HG02870 (cell line): ENCODE data around the gene PLXDC1.
"Not testable (repeated sequence)": the region's sequence is repeated elsewhere in the genome, so short reads cannot be mapped to it uniquely, and the experiment has no call there.

Source experiments
- ATAC-seq: cut with Tn5 transposase; IDR thresholded peaks from one replicate; pipeline ENCODE4 v1.9.1; 2021; ENCODE audit warnings: mild to moderate bottlenecking, moderate library complexity; ENCODE audit not compliant: unreplicated experiment

PLXDC1 gene

GRCh38 chr17:39071573-39071972, 79.9 kb downstream of the PLXDC1 start:
- ATAC-seq = no peak

GRCh38 chr17:39069114-39069756, 82.2 kb downstream of the PLXDC1 start:
- ATAC-seq = no peak

- ATAC-seq = no peak
These were observed 86.6 kb downstream of the PLXDC1 start for GRCh38 chr17:39064819-39065218.

- no peak for ATAC-seq
These were observed 87.1 kb downstream of the PLXDC1 start for GRCh38 chr17:39064374-39064773.

- ATAC-seq = no peak
These were observed 87.8 kb downstream of the PLXDC1 start for GRCh38 chr17:39063681-39064069.

DNA sequence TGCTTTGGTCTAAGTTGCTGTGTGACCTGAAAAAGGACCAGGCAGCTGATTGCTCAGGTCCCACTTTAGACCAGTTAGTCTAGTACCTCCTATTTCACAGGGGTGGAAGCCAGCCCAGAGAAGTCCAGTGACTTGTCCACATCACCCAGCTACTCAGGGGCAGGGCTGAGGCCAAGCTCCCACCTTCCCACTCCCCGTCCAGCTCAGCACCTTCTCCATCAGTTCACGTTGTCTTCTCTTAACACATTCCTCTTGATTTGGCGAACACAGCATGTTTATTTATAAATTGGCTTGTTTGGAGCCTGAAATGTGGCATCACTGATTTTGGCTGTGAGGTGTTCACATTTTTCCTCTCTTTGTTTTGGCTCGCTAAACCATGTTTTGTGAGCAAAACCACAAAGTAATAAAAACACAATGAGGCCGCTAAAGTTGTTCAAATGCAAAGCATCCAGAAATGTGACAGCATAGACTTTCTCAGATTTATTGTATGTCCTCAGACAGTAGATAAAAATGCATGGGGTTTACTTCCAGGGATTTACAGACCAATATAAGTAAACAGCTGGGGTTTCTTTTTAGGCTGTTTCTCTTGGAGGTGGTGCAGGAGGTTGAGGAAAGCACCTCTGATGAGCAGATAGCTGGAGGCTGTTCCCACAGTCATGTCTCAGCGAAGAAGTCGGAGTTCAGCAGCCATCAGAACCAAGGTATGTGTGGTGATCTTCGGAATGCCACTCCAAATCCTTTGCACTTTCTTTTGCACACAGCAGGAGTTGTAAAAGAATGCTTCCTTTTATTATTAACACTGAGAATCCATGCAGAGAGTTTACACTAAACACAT, 88.4 kb downstream of the PLXDC1 start:
- no peak for ATAC-seq

GRCh38 chr17:39058524-39058923, 92.9 kb downstream of the PLXDC1 start:
- ATAC-seq = no peak

GRCh38 chr17:39057701-39058206, 93.7 kb downstream of the PLXDC1 start:
- no peak for ATAC-seq

DNA sequence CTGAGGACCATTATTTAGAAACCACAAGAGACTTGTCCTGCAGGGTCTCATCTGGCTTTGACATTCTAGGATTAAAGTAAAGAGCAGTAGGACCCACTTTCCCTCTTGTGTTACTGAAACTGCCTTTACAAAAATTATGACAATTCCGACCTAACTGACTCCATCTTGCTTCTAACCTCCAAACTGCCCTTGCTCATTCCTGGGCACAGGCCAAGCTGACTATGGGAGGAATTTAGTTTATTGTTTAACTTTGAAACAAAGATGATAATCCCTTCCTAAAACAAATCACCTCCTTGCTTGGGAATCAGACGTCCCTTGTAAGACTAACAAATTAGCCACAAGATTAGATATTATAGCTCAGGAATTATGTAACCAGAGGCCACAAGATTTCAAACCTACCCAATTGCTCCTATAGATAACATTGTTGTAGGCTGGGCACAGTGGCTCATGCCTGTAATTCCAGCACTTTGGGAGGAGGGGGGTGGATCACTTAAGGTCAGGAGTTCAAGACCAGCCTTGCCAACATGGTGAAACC, 97.3 kb downstream of the PLXDC1 start:
- ATAC-seq = no peak

GRCh38 chr17:39052423-39052822, 99.0 kb downstream of the PLXDC1 start:
- not testable (repeated sequence) for ATAC-seq

GRCh38 chr17:39051001-39051585, 100.3 kb downstream of the PLXDC1 start:
- no peak for ATAC-seq

GRCh38 chr17:39045948-39046679, 105.3 kb downstream of the PLXDC1 start:
- no peak for ATAC-seq

DNA sequence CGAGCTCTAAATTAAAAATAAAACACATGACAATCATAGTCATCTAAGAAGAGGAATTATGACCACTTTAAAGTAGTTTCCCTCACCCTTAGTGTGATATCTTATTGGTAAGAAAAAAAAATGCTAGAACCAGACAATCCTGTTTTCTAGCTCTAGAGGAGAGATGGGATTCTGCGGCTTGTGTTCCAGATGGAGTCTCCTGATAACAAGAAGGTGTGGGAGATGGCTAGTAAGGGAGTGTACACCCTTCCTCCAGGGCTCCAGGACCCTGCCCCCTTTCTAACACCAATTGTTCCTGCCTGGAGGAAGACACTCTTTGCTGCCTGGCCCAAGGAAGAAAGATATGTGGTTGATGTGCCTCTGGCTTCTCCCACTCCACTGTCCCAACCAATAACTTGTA, 115.4 kb downstream of the PLXDC1 start:
- no peak for ATAC-seq

- not testable (repeated sequence) for ATAC-seq
These were observed 115.9 kb downstream of the PLXDC1 start for GRCh38 chr17:39035578-39035977.

GRCh38 chr17:39028690-39029089, 122.7 kb downstream of the PLXDC1 start:
- no peak for ATAC-seq

- ATAC-seq = no peak
These were observed 123.9 kb downstream of the PLXDC1 start for GRCh38 chr17:39027455-39028035.

DNA sequence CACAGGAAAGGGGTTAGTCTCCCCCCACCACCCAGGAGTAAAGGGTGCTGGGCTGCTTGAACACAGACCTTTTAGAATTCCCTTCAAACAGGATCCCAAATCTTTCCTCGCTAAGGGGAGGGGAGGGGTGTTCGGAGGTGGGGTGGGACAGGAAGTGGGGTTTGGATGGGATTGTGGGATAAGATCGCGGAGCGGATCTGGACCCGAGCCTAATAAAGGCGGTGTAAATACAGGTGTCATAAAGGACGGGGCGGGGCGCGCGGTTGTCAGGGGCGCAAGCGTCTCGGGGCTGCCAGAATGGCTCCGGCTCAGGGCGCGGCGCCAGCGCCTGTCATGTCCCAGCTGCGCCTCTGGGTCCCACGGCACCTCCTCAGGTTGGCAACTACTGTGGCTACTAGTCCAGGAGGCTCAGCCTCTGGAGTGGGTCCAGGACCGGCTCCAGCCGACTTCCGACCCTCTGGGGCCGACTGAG, 124.4 kb downstream of the PLXDC1 start:
- no peak for ATAC-seq

GRCh38 chr17:39026346-39026745, 125.1 kb downstream of the PLXDC1 start:
- not testable (repeated sequence) for ATAC-seq

DNA sequence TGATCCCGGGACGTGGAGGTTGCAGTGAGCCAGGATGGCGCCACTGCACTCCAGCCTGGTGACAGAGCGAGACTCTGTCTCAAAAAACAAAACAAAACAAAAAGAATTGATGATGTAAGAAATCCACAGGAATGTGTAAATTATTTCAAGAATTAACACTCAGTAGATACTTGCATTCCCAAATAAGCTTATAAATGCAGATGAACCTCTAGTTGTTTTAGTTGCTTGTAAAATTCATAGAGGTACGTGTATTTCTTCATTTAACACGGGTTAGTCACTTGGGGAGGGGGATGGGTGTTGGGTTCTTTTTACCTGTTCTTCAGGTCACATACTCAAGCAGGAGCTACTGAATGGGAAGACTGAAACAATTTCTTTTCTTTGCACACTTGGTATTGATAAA, 128.5 kb downstream of the PLXDC1 start:
- no peak for ATAC-seq

- ATAC-seq = not testable (repeated sequence)
These were observed 131.4 kb downstream of the PLXDC1 start for GRCh38 chr17:39020037-39020436.
